Measurements from ENCODE around the gene CHID1.

Gene CHID1

DNA sequence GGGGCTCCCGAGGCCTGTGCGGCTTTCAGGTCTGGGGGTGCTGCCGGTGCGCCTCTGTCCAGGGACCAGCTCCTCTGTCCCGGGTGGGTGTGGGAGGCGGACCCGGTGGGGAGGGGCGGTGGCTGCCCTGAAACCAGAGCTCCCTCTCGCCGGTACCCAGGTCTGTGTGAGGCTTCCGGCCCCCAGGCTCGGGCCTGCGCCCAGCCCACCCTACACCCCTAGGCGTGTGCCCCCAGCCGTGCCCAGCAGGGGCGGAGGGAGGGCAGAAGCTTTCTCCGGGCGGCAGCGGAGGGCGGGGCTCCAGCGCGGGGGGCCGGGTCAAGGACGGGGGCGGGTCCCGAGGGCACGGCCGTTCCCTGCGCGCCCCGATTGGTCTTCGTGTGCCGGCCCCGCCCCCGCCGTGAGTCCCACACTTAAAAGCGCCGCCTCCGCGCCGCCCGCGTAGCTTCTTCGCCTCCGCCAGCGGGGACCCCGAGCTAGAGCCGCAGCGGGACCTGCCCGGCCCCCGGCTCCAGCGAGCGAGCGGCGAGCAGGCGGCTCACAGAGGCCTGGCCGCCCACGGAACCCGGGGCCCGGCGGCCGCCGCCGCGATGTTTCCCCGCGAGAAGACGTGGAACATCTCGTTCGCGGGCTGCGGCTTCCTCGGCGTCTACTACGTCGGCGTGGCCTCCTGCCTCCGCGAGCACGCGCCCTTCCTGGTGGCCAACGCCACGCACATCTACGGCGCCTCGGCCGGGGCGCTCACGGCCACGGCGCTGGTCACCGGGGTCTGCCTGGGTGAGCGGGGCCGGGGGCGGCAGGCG lies 91.3 kb downstream of the CHID1 start:
- no peak for FAIRE-seq

DNA sequence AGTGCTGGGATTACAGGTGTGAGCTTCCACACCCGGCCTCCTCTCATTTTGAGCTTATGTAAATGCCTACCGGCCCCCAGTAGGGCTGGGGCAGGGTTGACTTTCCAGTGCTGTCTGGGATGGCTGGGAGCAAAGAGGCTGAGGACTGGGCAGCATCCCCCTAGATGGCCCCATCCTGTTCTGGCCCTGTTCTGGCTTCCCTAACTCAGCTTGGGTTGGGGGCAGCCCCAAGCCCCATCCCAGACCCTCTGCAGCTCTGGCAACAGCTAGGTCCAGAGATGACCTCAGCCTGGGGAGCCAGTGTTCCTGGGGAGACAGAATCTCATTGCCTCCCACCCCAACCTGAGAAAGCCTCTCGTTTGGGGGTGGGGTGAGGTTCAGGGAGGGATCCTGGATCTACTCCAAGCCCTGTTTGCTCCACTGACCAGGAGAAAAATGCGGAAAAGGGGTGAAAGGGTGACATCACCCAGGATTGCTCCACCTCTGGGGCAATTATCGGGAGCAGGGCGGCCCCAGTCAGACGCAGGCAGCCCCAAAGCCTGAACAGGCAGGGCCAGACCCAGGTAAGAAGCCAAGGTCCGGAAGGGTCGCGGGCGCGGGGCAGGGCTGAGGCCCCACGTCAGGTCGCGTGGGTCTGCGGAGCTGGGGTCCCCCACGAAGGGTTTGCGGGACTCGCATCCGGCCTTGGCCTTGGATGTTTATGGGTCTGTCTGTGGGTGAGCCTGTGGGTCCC lies 92.0 kb downstream of the CHID1 start, which contains the start of gene PNPLA2:
PNPLA2 (plus strand) TSS at position 519 of the 733 bp plus-strand sequence. CDS start 805 bp downstream, outside the sequence.
- FAIRE-seq, result no peak
